GM12874 (cell line): ENCODE data around the gene GAL3ST2.

Experiments used
- TF ChIP-seq, protein P1 (sequence below): IDR thresholded peaks from 2 replicates; pipeline ENCODE4 v1.5.1; 2011; ENCODE audit warnings: low read depth, mild to moderate bottlenecking, control low read depth, low read length, moderate library complexity; ENCODE audit not compliant: insufficient read depth

The GAL3ST2 gene

DNA sequence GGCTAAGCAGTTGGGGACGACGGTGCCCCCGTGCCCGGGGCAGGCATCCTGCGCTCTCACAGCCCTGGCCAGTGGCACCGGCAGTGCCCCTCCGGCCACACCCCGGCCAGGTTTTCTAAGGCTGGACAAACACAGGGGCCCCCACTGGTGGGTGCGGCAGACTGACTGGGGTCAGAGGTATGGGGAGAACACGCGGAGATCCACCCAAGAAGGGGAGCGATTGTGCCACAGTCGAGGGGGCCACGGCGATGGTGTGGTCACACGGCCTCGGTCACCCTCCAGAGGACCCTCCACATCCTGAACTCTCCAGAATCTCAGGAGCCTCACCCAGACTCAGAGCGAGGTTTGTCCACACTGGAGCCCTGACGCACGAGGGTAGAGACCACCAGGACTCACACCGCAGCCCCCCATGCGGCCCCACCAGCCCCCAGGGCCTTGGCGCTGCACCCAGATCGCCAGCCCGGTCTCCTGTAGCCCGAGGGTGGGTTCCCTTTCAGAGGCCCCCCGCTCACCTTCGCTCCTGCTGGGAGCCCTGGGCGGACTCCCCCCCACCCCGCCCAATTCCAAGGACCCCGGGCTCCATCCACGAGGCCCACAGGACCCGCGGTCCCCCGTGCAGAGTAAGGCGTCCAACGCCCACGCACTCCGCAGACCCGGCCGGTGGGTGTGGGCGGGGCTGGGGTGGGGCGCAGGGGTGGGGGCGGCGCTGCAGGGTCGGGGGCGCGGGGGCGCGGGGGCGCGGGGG, 66.9 kb downstream of the GAL3ST2 start:
- TF ChIP-seq, protein P1, sequence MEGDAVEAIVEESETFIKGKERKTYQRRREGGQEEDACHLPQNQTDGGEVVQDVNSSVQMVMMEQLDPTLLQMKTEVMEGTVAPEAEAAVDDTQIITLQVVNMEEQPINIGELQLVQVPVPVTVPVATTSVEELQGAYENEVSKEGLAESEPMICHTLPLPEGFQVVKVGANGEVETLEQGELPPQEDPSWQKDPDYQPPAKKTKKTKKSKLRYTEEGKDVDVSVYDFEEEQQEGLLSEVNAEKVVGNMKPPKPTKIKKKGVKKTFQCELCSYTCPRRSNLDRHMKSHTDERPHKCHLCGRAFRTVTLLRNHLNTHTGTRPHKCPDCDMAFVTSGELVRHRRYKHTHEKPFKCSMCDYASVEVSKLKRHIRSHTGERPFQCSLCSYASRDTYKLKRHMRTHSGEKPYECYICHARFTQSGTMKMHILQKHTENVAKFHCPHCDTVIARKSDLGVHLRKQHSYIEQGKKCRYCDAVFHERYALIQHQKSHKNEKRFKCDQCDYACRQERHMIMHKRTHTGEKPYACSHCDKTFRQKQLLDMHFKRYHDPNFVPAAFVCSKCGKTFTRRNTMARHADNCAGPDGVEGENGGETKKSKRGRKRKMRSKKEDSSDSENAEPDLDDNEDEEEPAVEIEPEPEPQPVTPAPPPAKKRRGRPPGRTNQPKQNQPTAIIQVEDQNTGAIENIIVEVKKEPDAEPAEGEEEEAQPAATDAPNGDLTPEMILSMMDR: no peak

DNA sequence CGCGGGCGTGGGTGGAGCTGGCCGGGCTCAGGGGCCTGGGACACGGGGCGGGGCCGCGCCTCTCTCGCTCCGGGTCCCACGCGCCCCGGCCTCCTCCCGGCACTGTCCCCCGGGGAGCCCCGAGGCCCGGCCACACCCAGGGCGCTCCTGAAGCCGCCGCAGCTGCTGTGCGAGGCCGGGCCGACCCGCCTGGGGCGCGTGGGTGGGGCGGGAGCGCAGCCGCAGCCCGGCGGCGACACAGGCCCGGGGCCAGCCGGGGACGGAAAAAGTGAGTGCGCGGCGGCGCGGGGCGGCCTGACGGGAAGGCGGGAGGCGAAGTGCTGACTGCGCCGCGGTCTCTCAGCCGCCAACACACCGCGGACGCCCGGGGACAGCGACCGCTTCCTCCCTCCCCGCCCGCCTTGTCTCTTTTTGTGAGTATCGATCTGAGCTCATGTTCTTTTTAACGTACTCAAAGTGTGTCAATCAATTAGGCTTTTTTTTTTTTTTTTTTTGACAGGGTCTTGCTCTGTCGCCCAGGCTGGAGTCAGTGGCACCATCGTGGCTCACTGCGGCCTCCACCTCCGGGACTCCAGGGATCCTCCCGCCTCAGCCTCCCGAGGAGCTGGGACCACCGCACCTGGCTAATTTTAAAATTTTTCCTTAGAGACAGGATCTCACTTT, 67.6 kb downstream of the GAL3ST2 start:
- TF ChIP-seq, protein P1: no peak

DNA sequence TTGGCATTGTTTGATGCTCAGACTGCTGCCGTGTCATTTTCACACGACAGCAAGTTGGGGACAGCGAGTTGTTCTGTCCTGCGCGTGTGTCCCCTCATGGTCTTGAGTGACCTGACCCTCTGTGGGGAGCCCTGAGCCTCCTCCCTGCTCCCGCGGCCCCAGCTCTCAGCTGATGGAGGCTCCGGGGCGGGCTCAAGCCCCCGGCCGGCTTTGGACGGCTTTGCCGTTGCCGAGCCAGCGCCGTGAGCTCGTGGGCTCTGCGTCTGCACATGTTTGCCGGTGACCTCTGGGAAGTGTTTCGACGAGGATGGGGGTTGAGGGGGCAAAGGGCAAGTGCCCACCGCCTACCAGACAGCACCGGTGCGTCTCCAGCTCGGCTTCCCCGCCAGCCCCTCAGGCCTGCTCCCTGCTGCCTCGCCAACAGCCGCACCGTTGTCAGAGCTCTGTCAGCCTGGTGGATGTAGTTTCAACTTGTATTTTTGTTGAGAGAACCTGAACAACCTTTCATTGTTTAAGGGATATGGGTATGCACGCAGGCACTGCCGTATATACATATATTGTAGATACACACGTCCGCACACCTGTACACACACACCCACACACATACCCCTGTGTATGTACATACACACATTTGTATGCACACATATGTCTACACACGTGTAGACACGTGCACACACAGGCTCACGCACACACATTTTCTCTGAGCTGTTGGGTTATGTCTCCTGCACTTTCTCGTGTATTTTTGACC, 68.4 kb downstream of the GAL3ST2 start:
- TF ChIP-seq, protein P1: no peak

DNA sequence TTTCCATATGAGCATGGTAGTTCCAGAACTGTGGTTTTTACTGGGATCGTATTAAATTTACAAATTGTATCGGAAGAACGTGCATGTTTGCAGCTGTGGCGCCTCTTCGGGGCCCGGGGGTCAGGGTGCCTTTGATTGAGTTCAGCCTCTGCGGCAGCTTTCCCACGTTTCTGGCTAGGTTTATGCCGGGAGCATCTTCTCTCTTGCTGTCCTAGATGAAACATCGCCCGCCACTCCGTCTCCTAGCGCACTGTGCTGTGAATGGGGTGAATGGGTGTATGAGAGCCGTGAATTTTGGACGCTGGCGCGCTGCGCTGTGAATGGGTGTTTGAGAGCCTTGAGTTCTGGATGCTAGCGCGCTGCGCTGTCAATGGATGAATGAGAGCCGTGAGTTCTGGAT, 69.8 kb downstream of the GAL3ST2 start:
- TF ChIP-seq, protein P1: no peak

DNA sequence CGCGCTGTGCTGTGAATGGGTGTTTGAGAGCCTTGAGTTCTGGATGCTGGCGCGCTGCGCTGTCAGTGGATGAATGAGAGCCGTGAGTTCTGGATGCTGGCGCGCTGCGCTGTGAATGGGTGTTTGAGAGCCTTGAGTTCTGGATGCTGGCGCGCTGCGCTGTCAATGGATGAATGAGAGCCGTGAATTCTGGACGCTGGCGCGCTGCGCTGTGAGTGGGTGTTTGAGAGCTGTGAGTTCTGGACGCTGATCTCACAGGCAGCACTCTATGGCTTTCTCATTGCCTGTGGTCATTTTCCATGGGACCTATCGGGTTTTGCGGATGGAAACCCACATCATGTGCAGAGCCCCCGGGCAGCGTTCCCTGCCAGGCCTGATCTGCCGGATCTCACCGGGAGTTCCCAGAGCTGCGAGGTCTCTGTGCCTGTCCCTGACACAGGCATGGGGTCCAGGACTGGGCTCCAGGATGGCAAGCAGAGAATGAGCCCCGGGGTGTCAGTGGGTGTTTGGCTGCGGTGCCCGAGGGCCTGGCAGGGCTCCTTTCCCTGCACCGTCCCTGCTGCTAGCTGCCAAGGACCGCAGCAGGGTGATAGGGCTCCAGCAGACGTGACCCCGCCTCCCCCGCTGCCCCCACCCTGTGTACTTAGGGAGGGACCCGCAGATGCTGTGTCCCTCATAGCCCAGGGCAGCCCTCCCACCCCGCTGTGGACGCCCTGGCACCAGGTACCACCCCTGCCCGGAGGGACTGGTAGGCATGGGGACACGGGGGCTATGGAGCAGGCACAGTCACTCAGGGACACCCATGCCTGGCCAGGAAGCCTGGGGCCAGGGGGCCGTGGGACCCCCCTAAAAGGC, 72.4 kb downstream of the GAL3ST2 start:
- TF ChIP-seq, protein P1: no peak

DNA sequence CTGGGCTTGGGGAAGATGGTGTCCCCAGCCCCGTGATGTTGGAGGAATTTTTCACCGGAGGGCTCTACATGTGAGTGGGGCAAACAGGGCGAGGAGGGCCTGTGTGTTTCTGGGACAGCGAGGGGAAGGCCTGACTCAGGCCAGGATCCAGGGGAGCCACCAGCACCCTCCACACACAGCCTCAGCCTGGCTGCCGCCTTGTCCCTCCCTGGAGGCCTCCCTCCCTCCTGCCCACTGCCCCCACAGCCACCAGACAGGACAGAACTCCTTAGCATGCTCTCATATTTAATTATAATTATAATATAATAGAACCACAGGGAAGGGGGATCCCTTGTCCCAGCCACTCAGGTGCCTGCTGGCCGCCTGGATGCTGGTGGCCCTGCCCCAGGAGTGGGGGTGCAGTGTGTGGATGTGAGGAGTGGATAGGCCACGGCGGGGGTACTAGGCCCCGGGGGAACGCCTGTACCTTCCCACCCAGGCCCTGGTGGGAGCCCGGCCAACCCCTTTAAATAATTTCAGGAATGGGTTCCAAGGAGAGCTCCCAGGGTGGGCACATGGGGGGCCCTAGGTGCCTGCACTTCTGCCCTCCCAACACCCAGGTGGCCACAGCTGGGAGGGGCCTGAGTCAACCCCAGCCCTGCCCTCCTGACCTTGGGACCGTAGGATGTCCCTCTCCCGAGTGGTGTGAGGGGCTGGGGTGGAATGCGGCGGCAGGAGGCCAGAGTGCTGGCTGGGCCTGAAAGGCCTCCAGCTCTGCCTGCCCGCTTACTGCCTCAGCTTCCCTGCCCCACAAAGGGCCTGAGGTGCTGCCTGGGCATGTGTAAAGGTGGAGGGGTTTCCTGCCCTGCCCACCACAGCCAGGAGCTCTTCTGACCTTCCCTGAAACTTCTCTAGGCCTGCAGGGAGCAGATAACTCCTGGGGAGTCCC, 73.3 kb downstream of the GAL3ST2 start:
- TF ChIP-seq, protein P1: no peak
